GM18867 (cell line): ENCODE results near the gene APOM.

Experiments
- ATAC-seq: cut with Tn5 transposase; IDR thresholded peaks from one replicate; pipeline ENCODE4 v1.9.1; 2021; ENCODE audit warnings: mild to moderate bottlenecking, moderate library complexity; ENCODE audit not compliant: unreplicated experiment

APOM gene

GRCh38 chr6:31701666-31702404 lies 46.1 kb downstream of the APOM start:
- ATAC-seq, result no peak

GRCh38 chr6:31702405-31702818 lies 46.7 kb downstream of the APOM start:
- peak; percentile 3 for ATAC-seq

- peak; percentile 89 for ATAC-seq
Observed at GRCh38 chr6:31702819-31703716, 47.4 kb downstream of the APOM start, which contains the start of gene ABHD16A. TSS of gene ABHD16A (minus strand) at chr6:31703324. CDS start at chr6:31703281, 43 bp downstream.

- no peak for ATAC-seq
Observed at GRCh38 chr6:31705931-31706330, 50.2 kb downstream of the APOM start.

- ATAC-seq, result no peak
Observed at GRCh38 chr6:31706599-31706998, 50.9 kb downstream of the APOM start, which contains the start of gene LY6G6F. TSS of gene LY6G6F (plus strand) at chr6:31706866. CDS start at chr6:31706907, 41 bp downstream.

GRCh38 chr6:31707701-31708100 lies 52.0 kb downstream of the APOM start:
- no peak for ATAC-seq
